Endodermal cell (in vitro differentiated cells): Measurements from ENCODE around the gene NEK9. TPM values are rescaled to one million over a fixed set of nuclear protein-coding genes. Genes with fewer than 3 reads are reported as not detected.

Experiments used
- DNase-seq: peaks from one replicate; pipeline ENCODE4 v3.0.0-alpha.2; 2017
- H3K27ac ChIP-seq: 2 replicates; pipeline ENCODE4 v1.5.1; 2013; ENCODE audit warnings: mild to moderate bottlenecking, low read depth, low read length, moderate library complexity
- H3K27me3 ChIP-seq: 2 replicates; pipeline ENCODE4 v1.6.1; 2013; ENCODE audit warnings: mild to moderate bottlenecking, low read length, moderate library complexity; ENCODE audit not compliant: insufficient read depth, control insufficient read depth, poor library complexity, severe bottlenecking
- H3K36me3 ChIP-seq: 2 replicates; pipeline ENCODE4 v1.7.0; 2013; ENCODE audit warnings: mild to moderate bottlenecking, low read length, moderate library complexity; ENCODE audit not compliant: control insufficient read depth, insufficient read depth
- H3K4me1 ChIP-seq: one replicate; pipeline ENCODE4 v1.7.0; 2013; ENCODE audit warnings: low read length; ENCODE audit not compliant: control insufficient read depth, insufficient read depth
- H3K4me3 ChIP-seq: 2 replicates; pipeline ENCODE4 v1.5.1; 2013; ENCODE audit warnings: mild to moderate bottlenecking, low read length, moderate library complexity
- H3K9ac ChIP-seq: 2 replicates; pipeline ENCODE4 v1.6.1; 2013; ENCODE audit warnings: mild to moderate bottlenecking, low read length, moderate library complexity; ENCODE audit not compliant: poor library complexity, severe bottlenecking; ENCODE audit errors: extremely low read depth
- H3K9me3 ChIP-seq: 2 replicates; pipeline ENCODE4 v1.6.1; 2013; ENCODE audit warnings: mild to moderate bottlenecking, low read length, moderate library complexity; ENCODE audit not compliant: control insufficient read depth
- H3K27ac Mint-ChIP-seq: 2 replicates; pipeline ENCODE4 v1.8.0; 2020; ENCODE audit warnings: mixed read lengths
- H3K27me3 Mint-ChIP-seq: 2 replicates; pipeline ENCODE4 v1.8.0; 2021; ENCODE audit warnings: mild to moderate bottlenecking, mixed read lengths; ENCODE audit not compliant: insufficient read depth
- H3K36me3 Mint-ChIP-seq: 2 replicates; pipeline ENCODE4 v1.8.0; 2020; ENCODE audit warnings: low read depth, mixed read lengths
- H3K4me1 Mint-ChIP-seq: 2 replicates; pipeline ENCODE4 v1.8.0; 2020; ENCODE audit warnings: mixed read lengths
- H3K4me3 Mint-ChIP-seq: 2 replicates; pipeline ENCODE4 v1.8.0; 2020; ENCODE audit warnings: mild to moderate bottlenecking, moderate library complexity, mixed read lengths
- H3K9me3 Mint-ChIP-seq: 2 replicates; pipeline ENCODE4 v1.8.0; 2020; ENCODE audit warnings: mild to moderate bottlenecking, mixed read lengths
- CTCF ChIP-seq: fragments of 200-600 bp; sonication (generic); conservative IDR thresholded peaks from 2 replicates; pipeline ENCODE4 v1.5.0; 2021; ENCODE audit warnings: antibody characterized with exemption, mild to moderate bottlenecking
- WGBS, 2 experiments: methylation state at CpG; one replicate each; pipeline versions ENCODE4 v1.1.5 to v1.1.7; 2013; ENCODE audit warnings: missing lambda C conversion rate in 2 of 2, mixed read lengths in 1 of 2; ENCODE audit not compliant: insufficient coverage in 1 of 2, insufficient read length in 1 of 2; 5-methylcytosine and 5-hydroxymethylcytosine counted together
- total RNA-seq, 2 donors: library from RNA; stranded (reverse); fragmentation: NEBNext Ultra II Directional in 1 of 2; extraction: Animal tissue kit (Norgen Biotek cat#: 25700) in 1 of 2; gene quantifications; 2 replicates in 1 of 2; 3 replicates in 1 of 2; pipeline ENCODE4 v1.2.1, GENCODE V29; 2021

NEK9 gene
- total RNA-seq, 2 donors from 2014 or later: 74.1 to 97.5 TPM

GRCh38 chr14:75126121-75126544 lies 715 bp downstream of the NEK9 start:
- peak overlapping the region; percentile 91 for H3K4me3 ChIP-seq
- no peak overlapping the region for H3K27ac ChIP-seq
- no peaks in the 10 kb centered on the region for H3K9me3 ChIP-seq
- no peaks in the 10 kb centered on the region for H3K4me1 ChIP-seq
- no peaks in the 10 kb centered on the region for H3K27me3 ChIP-seq
- Mint-ChIP-seq H3K9me3 (no peaks in the 10 kb centered on the region), H3K4me3 (peak overlapping the region; percentile 92), H3K36me3 (peaks cover 2% of the 10 kb centered on the region), H3K27me3 (no peaks in the 10 kb centered on the region), H3K4me1 (peaks cover 11% of the 10 kb centered on the region), H3K27ac (peak overlapping the region; percentile 81)
- H3K9ac ChIP-seq: peak overlapping the region; percentile 62
- 0 to 7% methylated on average over 1 to 4 of the region's 6 CpGs for WGBS, 2 experiments
- no peak for DNase-seq
- no peak for TF ChIP-seq CTCF
- H3K36me3 ChIP-seq: peaks cover 18% of the 10 kb centered on the region

- DNase-seq: no peak
- H3K4me3 ChIP-seq: peak overlapping the region; percentile 91
- no peak overlapping the region for H3K27ac ChIP-seq
- H3K27me3 ChIP-seq: no peaks in the 10 kb centered on the region
- peaks cover 2% of the 10 kb centered on the region for H3K36me3 Mint-ChIP-seq
- no peak for TF ChIP-seq CTCF
- H3K4me1 Mint-ChIP-seq: peaks cover 11% of the 10 kb centered on the region
- no peaks in the 10 kb centered on the region for H3K27me3 Mint-ChIP-seq
- H3K4me3 Mint-ChIP-seq: peak overlapping the region; percentile 92
- H3K4me1 ChIP-seq: no peaks in the 10 kb centered on the region
- WGBS, 2 experiments: 89 to 100% methylated on average over 1 to 5 of the region's 5 CpGs
- no peaks in the 10 kb centered on the region for H3K9me3 Mint-ChIP-seq
- H3K36me3 ChIP-seq: peaks cover 14% of the 10 kb centered on the region
- H3K9me3 ChIP-seq: no peaks in the 10 kb centered on the region
- H3K9ac ChIP-seq: no peak overlapping the region
- no peak overlapping the region for H3K27ac Mint-ChIP-seq
Observed at GRCh38 chr14:75125617-75126016, 1.2 kb downstream of the NEK9 start.

- H3K36me3 Mint-ChIP-seq: peaks cover 16% of the 10 kb centered on the region
- no peak overlapping the region for H3K27ac ChIP-seq
- no peak for TF ChIP-seq CTCF
- no peak overlapping the region for H3K4me3 ChIP-seq
- no peaks in the 10 kb centered on the region for H3K4me1 ChIP-seq
- H3K27me3 Mint-ChIP-seq: no peaks in the 10 kb centered on the region
- H3K9ac ChIP-seq: no peak overlapping the region
- H3K9me3 ChIP-seq: no peaks in the 10 kb centered on the region
- H3K36me3 ChIP-seq: peaks cover 21% of the 10 kb centered on the region
- no peak overlapping the region for H3K4me3 Mint-ChIP-seq
- no peak for DNase-seq
- WGBS, 2 experiments: 83 to 85% methylated on average over 6 to 7 of the region's 7 CpGs
- peaks cover 11% of the 10 kb centered on the region for H3K4me1 Mint-ChIP-seq
- no peak overlapping the region for H3K27ac Mint-ChIP-seq
- no peaks in the 10 kb centered on the region for H3K9me3 Mint-ChIP-seq
- no peaks in the 10 kb centered on the region for H3K27me3 ChIP-seq
Observed at GRCh38 chr14:75123991-75124390, 2.9 kb downstream of the NEK9 start.
